ENCODE results near the gene DIP2C. TPM values are rescaled to one million over a fixed set of nuclear protein-coding genes. Genes with fewer than 3 reads are reported as not detected.

The DIP2C gene
- polyA plus RNA-seq, 4 donors: 18.8 to 22.7 (median 20.9) TPM

- no peak for DNase-seq (ENCODE audit: low read depth in 4 of 4, low spot score in 3 of 4)
These were observed 179.0 kb downstream of the DIP2C start for GRCh38 chr10:510415-510881.

DNA sequence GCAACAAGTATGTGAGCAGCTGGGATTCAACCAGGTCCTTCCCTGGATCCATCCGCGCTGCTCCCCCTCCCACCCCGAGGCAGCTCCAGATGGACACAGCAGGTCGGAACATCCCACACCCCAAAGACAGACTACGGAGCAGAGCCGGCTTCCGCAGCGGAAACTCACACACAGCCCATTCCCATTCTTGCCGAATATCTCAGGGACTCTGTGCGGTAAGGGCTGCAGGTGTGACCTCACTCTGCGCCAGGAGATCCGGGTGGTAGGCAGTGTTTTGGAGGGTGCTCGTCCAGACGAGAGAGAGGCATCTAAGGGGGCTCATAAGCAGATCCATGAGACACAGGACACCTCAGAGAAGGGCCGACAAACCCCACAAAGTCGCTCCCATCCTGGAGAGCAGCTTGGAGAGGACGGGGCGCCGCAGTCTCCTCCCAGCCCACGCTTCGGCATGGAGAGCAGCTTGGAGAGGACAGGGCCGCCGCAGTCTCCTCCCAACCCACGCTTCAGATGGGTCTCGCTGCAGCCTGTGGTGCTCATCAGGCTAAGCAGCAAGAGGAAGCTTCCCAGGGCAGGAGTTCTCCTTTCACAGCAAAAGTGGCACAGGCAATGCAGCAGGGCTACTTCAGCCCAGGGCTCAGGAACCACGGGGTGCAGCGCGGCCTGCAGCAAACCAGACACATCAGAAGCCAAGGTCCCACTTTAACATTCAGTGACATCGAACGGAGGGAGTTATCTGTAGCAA, 179.9 kb downstream of the DIP2C start:
- no peak for DNase-seq (ENCODE audit: low read depth in 4 of 4, low spot score in 3 of 4)

DNA sequence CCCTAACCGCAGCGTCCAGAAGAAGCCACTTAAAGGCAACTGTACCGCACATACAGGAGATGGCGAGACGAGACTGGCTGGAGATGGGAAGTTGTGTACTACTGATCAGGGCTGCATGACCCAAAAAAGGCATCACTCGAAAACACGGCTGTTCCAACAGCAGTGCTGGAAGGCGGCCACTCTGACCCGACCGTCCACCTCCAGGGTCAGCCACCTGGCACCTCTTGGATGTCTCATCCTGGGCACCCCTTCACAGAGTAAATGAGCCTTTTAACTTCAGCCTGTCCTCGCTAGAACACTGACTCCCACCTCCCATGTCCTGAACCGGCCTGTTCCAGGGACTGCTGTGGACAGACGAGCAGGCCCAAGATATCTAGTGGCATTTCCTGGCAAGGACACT, 180.7 kb downstream of the DIP2C start:
- DNase-seq (ENCODE audit: low read depth in 4 of 4, low spot score in 3 of 4): no peak

- DNase-seq (ENCODE audit: low read depth in 4 of 4, low spot score in 3 of 4): no peak
These were observed 181.5 kb downstream of the DIP2C start for GRCh38 chr10:507908-508444.

- no peak for DNase-seq (ENCODE audit: low read depth in 4 of 4, low spot score in 3 of 4)
These were observed 182.1 kb downstream of the DIP2C start for GRCh38 chr10:507355-507699.

GRCh38 chr10:506451-507354, 182.8 kb downstream of the DIP2C start:
- DNase-seq (ENCODE audit: low read depth in 4 of 4, low spot score in 3 of 4): no peak

- DNase-seq (ENCODE audit: low read depth in 4 of 4, low spot score in 3 of 4): no peak
These were observed 184.0 kb downstream of the DIP2C start for GRCh38 chr10:505419-505818.

GRCh38 chr10:504806-505205, 184.7 kb downstream of the DIP2C start:
- DNase-seq (ENCODE audit: low read depth in 4 of 4, low spot score in 3 of 4): no peak

DNA sequence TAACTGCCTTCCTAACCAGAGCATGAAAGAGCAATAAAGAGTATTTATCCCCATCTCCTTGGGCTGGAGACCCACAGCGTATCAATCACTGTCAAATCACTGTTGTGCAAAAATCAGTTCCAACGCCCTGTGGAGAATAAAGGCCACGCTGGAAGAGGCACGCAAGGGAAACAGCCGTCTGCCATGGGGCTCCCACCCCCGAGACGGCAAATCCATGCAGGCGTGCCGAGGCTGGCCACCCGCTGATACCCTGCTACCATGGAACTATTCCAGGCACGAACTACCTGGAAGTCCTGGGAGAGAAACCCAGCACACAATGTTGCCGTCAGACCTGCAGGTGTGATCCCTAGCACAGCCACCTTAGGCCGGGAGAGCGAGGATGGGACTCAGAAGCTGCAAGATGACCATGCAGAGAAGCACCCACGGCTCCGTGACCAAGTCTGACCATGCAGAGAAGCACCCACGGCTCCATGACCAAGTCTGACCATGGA, 185.3 kb downstream of the DIP2C start:
- no peak for DNase-seq (ENCODE audit: low read depth in 4 of 4, low spot score in 3 of 4)

- no peak for DNase-seq (ENCODE audit: low read depth in 4 of 4, low spot score in 3 of 4)
These were observed 187.9 kb downstream of the DIP2C start for GRCh38 chr10:501596-501995.

DNA sequence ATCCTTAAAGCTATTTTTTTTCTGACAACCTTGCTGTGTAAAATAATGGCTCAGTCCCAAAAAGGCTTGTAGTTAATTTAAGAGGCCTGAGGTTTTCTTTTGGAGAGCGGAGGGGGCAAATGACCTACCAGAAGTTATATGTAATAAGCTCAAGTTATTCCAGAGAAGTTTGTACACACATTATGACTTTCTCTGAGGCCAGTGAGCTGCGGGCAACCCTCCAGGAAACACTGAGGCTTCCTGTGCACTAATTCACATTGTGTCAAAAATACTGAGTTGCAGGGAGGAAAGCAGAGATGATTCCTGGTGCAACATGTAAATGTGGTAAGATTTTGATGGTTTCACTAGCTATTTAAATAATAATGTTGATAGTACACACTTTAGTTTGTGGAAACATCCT, 188.6 kb downstream of the DIP2C start:
- DNase-seq (ENCODE audit: low read depth in 4 of 4, low spot score in 3 of 4): no peak

DNA sequence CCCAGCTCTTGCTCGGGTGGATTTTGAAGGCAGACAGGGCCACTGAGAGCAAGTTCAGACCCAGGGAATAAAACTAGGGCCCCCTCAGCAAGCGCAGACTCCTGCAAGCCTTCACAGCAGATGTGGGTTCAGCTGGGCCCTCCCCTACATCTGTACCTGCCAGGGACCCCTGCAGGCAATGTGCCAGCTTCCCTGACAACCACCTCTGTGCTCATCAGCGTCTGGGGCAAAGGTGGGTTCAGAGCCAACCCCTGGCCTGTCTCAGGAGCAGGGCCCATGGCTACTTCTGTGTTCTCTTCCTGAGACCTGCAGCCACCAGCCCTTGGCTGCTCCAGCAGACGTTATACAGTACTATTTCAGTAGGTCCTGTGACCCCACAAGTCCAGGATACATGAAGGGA, 189.5 kb downstream of the DIP2C start:
- DNase-seq (ENCODE audit: low read depth in 4 of 4, low spot score in 3 of 4): no peak

GRCh38 chr10:498760-499435, 190.6 kb downstream of the DIP2C start:
- DNase-seq (ENCODE audit: low read depth in 4 of 4, low spot score in 3 of 4): no peak

- no peak for DNase-seq (ENCODE audit: low read depth in 4 of 4, low spot score in 3 of 4)
These were observed 191.5 kb downstream of the DIP2C start for GRCh38 chr10:497898-498451.

DNA sequence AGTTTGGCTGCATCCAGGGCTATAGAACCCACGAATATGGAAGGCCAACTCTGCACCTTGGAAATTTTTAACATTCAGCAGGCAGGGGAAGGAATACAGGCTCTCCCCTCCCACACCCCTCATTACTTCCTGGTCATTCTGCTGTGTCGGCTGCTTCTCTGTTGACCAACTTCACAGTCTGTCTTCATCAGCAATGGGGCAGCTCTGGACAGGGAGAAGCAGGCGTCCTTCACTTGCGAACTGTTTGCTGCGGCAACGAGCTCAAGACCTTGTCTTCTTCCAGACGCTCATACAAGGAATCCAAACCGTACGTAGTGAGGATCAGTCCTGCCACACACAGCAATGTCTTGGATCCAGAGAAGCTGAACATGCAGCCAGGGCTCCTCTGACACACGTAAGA, 192.2 kb downstream of the DIP2C start:
- DNase-seq (ENCODE audit: low read depth in 4 of 4, low spot score in 3 of 4): no peak

- DNase-seq (ENCODE audit: low read depth in 4 of 4, low spot score in 3 of 4): no peak
These were observed 194.9 kb downstream of the DIP2C start for GRCh38 chr10:494556-494955.

GRCh38 chr10:494149-494542, 195.3 kb downstream of the DIP2C start:
- no peak for DNase-seq (ENCODE audit: low read depth in 4 of 4, low spot score in 3 of 4)

GRCh38 chr10:493391-494148, 195.9 kb downstream of the DIP2C start:
- no peak for DNase-seq (ENCODE audit: low read depth in 4 of 4, low spot score in 3 of 4)

DNA sequence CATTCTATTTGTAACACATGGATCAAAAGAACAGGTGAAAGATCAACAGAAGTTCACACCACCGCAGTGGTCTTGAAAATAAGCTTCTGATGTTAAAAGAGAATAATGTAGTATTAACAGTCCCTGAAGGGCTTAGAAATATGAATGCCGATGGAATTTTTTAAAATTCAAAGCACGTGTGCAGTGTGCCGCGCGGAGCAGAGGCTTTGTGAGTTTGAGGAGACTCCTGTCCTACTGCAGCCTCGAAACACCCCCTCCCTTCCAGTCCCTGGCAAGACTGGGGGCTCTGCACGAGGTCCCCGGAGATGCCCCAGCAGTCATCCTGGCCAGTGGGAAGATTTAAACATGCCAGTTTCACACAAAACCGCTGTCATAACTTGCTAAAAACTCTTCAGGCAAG, 196.6 kb downstream of the DIP2C start:
- no peak for DNase-seq (ENCODE audit: low read depth in 4 of 4, low spot score in 3 of 4)
